Pancreas (tissue), 10 donors: ENCODE data around the gene BLVRA. TPM values are rescaled to one million over a fixed set of nuclear protein-coding genes. Genes with fewer than 3 reads are reported as not detected.
A peak's percentile ranks its signal among the peaks of the same experiment; 100 is the strongest.

ENCODE experiments used
- ATAC-seq, 4 donors: fragments of 200-7000 bp; cut with Tn5 transposase; one replicate each; pipeline versions ENCODE4 v1.8.0 to v1.9.1; 2020; ENCODE audit warnings: mild to moderate bottlenecking in 4 of 4, moderate library complexity in 4 of 4
- DNase-seq, 6 donors: peaks; one replicate each; pipeline ENCODE4 v3.0.0-alpha.2; 2020
- FAIRE-seq: peaks from 2 replicates; lab custom pipeline; 2012; peaks lifted over from hg19 to GRCh38; lab: Jason Lieb, UNC
- H3K27ac ChIP-seq, 4 donors: fragments of 200-600 bp; sonication (generic); 1 replicate in 3 of 4; 2 replicates in 1 of 4; pipeline versions ENCODE4 v1.5.0 to v1.8.0; 2020
- H3K27me3 ChIP-seq, 4 donors: fragments of 200-600 bp; one replicate each; pipeline ENCODE4 v1.8.0; 2021
- H3K36me3 ChIP-seq, 3 donors: fragments of 200-600 bp; sonication (generic) in 1 of 3; one replicate each; pipeline versions ENCODE4 v1.5.0 to v1.8.0; 2020 to 2021
- H3K4me1 ChIP-seq, 3 donors: fragments of 200-600 bp; one replicate each; pipeline ENCODE4 v1.8.0; 2021
- H3K4me3 ChIP-seq, 4 donors: fragments of 200-600 bp; sonication (generic) in 2 of 4; one replicate each; pipeline versions ENCODE4 v1.5.0 to v1.8.0; 2020 to 2021
- H3K9me3 ChIP-seq, 4 donors: fragments of 200-600 bp; one replicate each; pipeline ENCODE4 v1.8.0; 2021
- CTCF ChIP-seq, 4 donors: fragments of 200-600 bp; sonication (generic) in 3 of 4; IDR thresholded peaks; one replicate each; pipeline versions ENCODE4 v1.5.0 to v1.8.0; 2021; ENCODE audit warnings: antibody characterized with exemption in 4 of 4
- WGBS, 2 donors: extraction: QIAGEN DNeasy Blood & Tissue Kit; methylation state at CpG; one replicate each; pipeline ENCODE4 v1.1.7; 2013; 5-methylcytosine and 5-hydroxymethylcytosine counted together
- intact Hi-C, 3 donors: fragments of 100-400 bp; cut with DNase I; formaldehyde crosslinking; loops; one replicate each; pipeline versions ENCODE4 v1.11.1 to v1.14.2; 2022
- polyA plus RNA-seq, 2 donors: library from polyadenylated mRNA; stranded (reverse); fragments of 200-250 nt; gene quantifications; one replicate each; pipeline ENCODE4 v1.2.3, GENCODE V29; 2013
- total RNA-seq, 6 donors: library from RNA; stranded (reverse); fragmentation: NEBNext Ultra II Directional in 4 of 6; extraction: Animal tissue kit (Norgen Biotek cat#: 25700) in 4 of 6; gene quantifications; one replicate each; pipeline versions ENCODE4 v1.2.1 to v1.2.4, GENCODE V29; 2021 to 2023
- donor health status: healthy with polysubstance abuse.
- donor health status: DM: no; HTN: no; CAD: no; lungs with moderate emphysema.
- donor health status: DM: no; HTN: no; CAD: no.
- donor health status: control.
- donor health status: control.
- donor health status: Bipolar disorder and iron deficiency.
- donor health status: DM: yes; HTN: yes; CAD: no.
- donor health status: DM: no; HTN: no; CAD: no.
- donor health status: DM: no; HTN: no; CAD: no.
- donor health status: DM: yes; HTN: yes; CAD: no.

Gene BLVRA
- total and polyA plus RNA-seq, 8 donors, result 12.4 to 31.6 (median 17.3) TPM

- H3K9me3 ChIP-seq, result no peaks in the 10 kb centered on the region
- no peak for TF ChIP-seq CTCF (IDR thresholded peaks at IDR 0.05)
- peaks cover 0 to 14% (median 6%) of the 10 kb centered on the region in 3 donors for H3K36me3 ChIP-seq
- intact Hi-C loops, result no loop called here
- DNase-seq (no peak), FAIRE-seq (no peak), ATAC-seq (no peak)
- H3K4me1 ChIP-seq, result no peaks in the 10 kb centered on the region
- WGBS, 2 donors, result 89 to 91% methylated on average over 14 of the region's 14 CpGs
- H3K4me3 ChIP-seq, result no peak overlapping the region
- no peaks in the 10 kb centered on the region for H3K27me3 ChIP-seq
- H3K27ac ChIP-seq, result no peak overlapping the region
Observed at GRCh38 chr7:43787771-43788170, 29.3 kb downstream of the BLVRA start.

- no peak overlapping the region for H3K27ac ChIP-seq
- 93 to 94% methylated on average over 5 of the region's 5 CpGs for WGBS, 2 donors
- TF ChIP-seq CTCF (IDR thresholded peaks at IDR 0.05), result no peak
- FAIRE-seq (no peak), ATAC-seq (no peak), DNase-seq (no peak)
- H3K27me3 ChIP-seq, result no peaks in the 10 kb centered on the region
- H3K4me3 ChIP-seq, result no peak overlapping the region
- H3K36me3 ChIP-seq, result peaks cover 0 to 14% (median 6%) of the 10 kb centered on the region in 3 donors
- H3K4me1 ChIP-seq, result no peaks in the 10 kb centered on the region
- no peaks in the 10 kb centered on the region for H3K9me3 ChIP-seq
- intact Hi-C loops, result no loop called here
Observed at GRCh38 chr7:43790006-43790405, 31.5 kb downstream of the BLVRA start.

GRCh38 chr7:43790834-43791233 is 32.4 kb downstream of the BLVRA start:
- 93 to 97% methylated on average over 5 of the region's 5 CpGs for WGBS, 2 donors
- Histone ChIP-seq H3K4me1 (no peaks in the 10 kb centered on the region), H3K27me3 (no peaks in the 10 kb centered on the region), H3K4me3 (no peak overlapping the region), H3K36me3 (peaks cover 0 to 14% (median 6%) of the 10 kb centered on the region in 3 donors), H3K9me3 (no peaks in the 10 kb centered on the region), H3K27ac (no peak overlapping the region)
- DNase-seq (no peak), FAIRE-seq (no peak), ATAC-seq (no peak)
- intact Hi-C loops, result no loop called here
- no peak for TF ChIP-seq CTCF (IDR thresholded peaks at IDR 0.05)

GRCh38 chr7:43791665-43792064 is 33.2 kb downstream of the BLVRA start:
- H3K27me3 ChIP-seq, result no peaks in the 10 kb centered on the region
- FAIRE-seq (no peak), ATAC-seq (peak in 2 of 4 donors; percentile 34 to 58), DNase-seq (no peak)
- H3K4me3 ChIP-seq, result no peak overlapping the region
- TF ChIP-seq CTCF (IDR thresholded peaks at IDR 0.05), result no peak
- no peaks in the 10 kb centered on the region for H3K4me1 ChIP-seq
- 41 to 46% methylated on average over 4 of the region's 4 CpGs for WGBS, 2 donors
- H3K36me3 ChIP-seq, result peaks cover 0 to 14% (median 6%) of the 10 kb centered on the region in 3 donors
- no peaks in the 10 kb centered on the region for H3K9me3 ChIP-seq
- no peak overlapping the region for H3K27ac ChIP-seq
- intact Hi-C loops, result no loop called here

- no peak overlapping the region for H3K27ac ChIP-seq
- no peak overlapping the region for H3K4me3 ChIP-seq
- intact Hi-C loops, result no loop called here
- H3K27me3 ChIP-seq, result no peaks in the 10 kb centered on the region
- H3K36me3 ChIP-seq, result peaks cover 0 to 14% (median 6%) of the 10 kb centered on the region in 3 donors
- no peaks in the 10 kb centered on the region for H3K9me3 ChIP-seq
- FAIRE-seq (no peak), DNase-seq (no peak), ATAC-seq (no peak)
- no peak for TF ChIP-seq CTCF (IDR thresholded peaks at IDR 0.05)
- whole genome bisulfite sequencing, 2 donors, result 85 to 86% methylated on average over 6 of the region's 6 CpGs
- no peaks in the 10 kb centered on the region for H3K4me1 ChIP-seq
Observed at GRCh38 chr7:43792471-43793150, 34.1 kb downstream of the BLVRA start.
